ENCODE results near the gene ANKRD34B.
A peak's percentile ranks its signal among the peaks of the same experiment; 100 is the strongest.

The ANKRD34B gene

GRCh38 chr5:80569961-80570786 lies at the start of gene ANKRD34B:
Gene ANKRD34B, minus strand, starts transcription at chr5:80570280. Its CDS starts 10,261 bp downstream, at chr5:80560019.
- peak; percentile 30 to 48 for DNase-seq
- TF ChIP-seq GATA1 (IDR thresholded peaks at IDR 0.05; ENCODE audit: low read depth, low read length), result no peak
- no peak for TF ChIP-seq POLR2A (IDR thresholded peaks at IDR 0.05; ENCODE audit: low read length)

GRCh38 chr5:80619086-80619485 lies 49.0 kb upstream of the ANKRD34B start:
- TF ChIP-seq GATA1 (IDR thresholded peaks at IDR 0.05; ENCODE audit: low read depth, low read length), result no peak
- no peak for TF ChIP-seq POLR2A (IDR thresholded peaks at IDR 0.05; ENCODE audit: low read length)
- no peak for DNase-seq

- no peak for DNase-seq
- TF ChIP-seq GATA1 (IDR thresholded peaks at IDR 0.05; ENCODE audit: low read depth, low read length), result no peak
- no peak for TF ChIP-seq POLR2A (IDR thresholded peaks at IDR 0.05; ENCODE audit: low read length)
Observed at GRCh38 chr5:80618438-80618837, 48.4 kb upstream of the ANKRD34B start.

GRCh38 chr5:80615266-80615914 lies 45.3 kb upstream of the ANKRD34B start:
- TF ChIP-seq GATA1 (IDR thresholded peaks at IDR 0.05; ENCODE audit: low read depth, low read length), result no peak
- TF ChIP-seq POLR2A (IDR thresholded peaks at IDR 0.05; ENCODE audit: low read length), result no peak
- DNase-seq, result no peak

GRCh38 chr5:80609692-80610091 lies 39.6 kb upstream of the ANKRD34B start:
- no peak for TF ChIP-seq POLR2A (IDR thresholded peaks at IDR 0.05; ENCODE audit: low read length)
- TF ChIP-seq GATA1 (IDR thresholded peaks at IDR 0.05; ENCODE audit: low read depth, low read length), result no peak

GRCh38 chr5:80608731-80609130 lies 38.7 kb upstream of the ANKRD34B start:
- TF ChIP-seq GATA1 (IDR thresholded peaks at IDR 0.05; ENCODE audit: low read depth, low read length) (no peak), POLR2A (IDR thresholded peaks at IDR 0.05; ENCODE audit: low read length) (no peak)
- no peak for DNase-seq

More at GRCh38 chr5:80609692-80610091, 39.6 kb upstream of the ANKRD34B start:
- DNase-seq, result no peak

- TF ChIP-seq GATA1 (IDR thresholded peaks at IDR 0.05; ENCODE audit: low read depth, low read length), result no peak
- no peak for DNase-seq
Observed at GRCh38 chr5:80607832-80608231, 37.8 kb upstream of the ANKRD34B start.

GRCh38 chr5:80607343-80607742 lies 37.3 kb upstream of the ANKRD34B start:
- no peak for DNase-seq
- TF ChIP-seq GATA1 (IDR thresholded peaks at IDR 0.05; ENCODE audit: low read depth, low read length), result no peak
- no peak for TF ChIP-seq POLR2A (IDR thresholded peaks at IDR 0.05; ENCODE audit: low read length)

GRCh38 chr5:80600943-80601693 lies 31.0 kb upstream of the ANKRD34B start:
- TF ChIP-seq GATA1 (IDR thresholded peaks at IDR 0.05; ENCODE audit: low read depth, low read length) (no peak), POLR2A (IDR thresholded peaks at IDR 0.05; ENCODE audit: low read length) (no peak)
- DNase-seq, result no peak

- no peak for TF ChIP-seq POLR2A (IDR thresholded peaks at IDR 0.05; ENCODE audit: low read length)
- no peak for TF ChIP-seq GATA1 (IDR thresholded peaks at IDR 0.05; ENCODE audit: low read depth, low read length)
- no peak for DNase-seq
Observed at GRCh38 chr5:80597500-80597899, 27.4 kb upstream of the ANKRD34B start.

GRCh38 chr5:80594810-80595209 lies 24.7 kb upstream of the ANKRD34B start:
- TF ChIP-seq POLR2A (IDR thresholded peaks at IDR 0.05; ENCODE audit: low read length) (no peak), GATA1 (IDR thresholded peaks at IDR 0.05; ENCODE audit: low read depth, low read length) (no peak)
- DNase-seq, result no peak

- DNase-seq, result no peak
Observed at GRCh38 chr5:80592761-80593160, 22.7 kb upstream of the ANKRD34B start.

GRCh38 chr5:80592105-80592504 lies 22.0 kb upstream of the ANKRD34B start:
- DNase-seq, result no peak

More at GRCh38 chr5:80592761-80593160, 22.7 kb upstream of the ANKRD34B start:
- TF ChIP-seq POLR2A (IDR thresholded peaks at IDR 0.05; ENCODE audit: low read length) (no peak), GATA1 (IDR thresholded peaks at IDR 0.05; ENCODE audit: low read depth, low read length) (no peak)

GRCh38 chr5:80591352-80591751 lies 21.3 kb upstream of the ANKRD34B start:
- TF ChIP-seq POLR2A (IDR thresholded peaks at IDR 0.05; ENCODE audit: low read length) (no peak), GATA1 (IDR thresholded peaks at IDR 0.05; ENCODE audit: low read depth, low read length) (no peak)
- no peak for DNase-seq

More at GRCh38 chr5:80592105-80592504, 22.0 kb upstream of the ANKRD34B start:
- TF ChIP-seq GATA1 (IDR thresholded peaks at IDR 0.05; ENCODE audit: low read depth, low read length), result no peak
- no peak for TF ChIP-seq POLR2A (IDR thresholded peaks at IDR 0.05; ENCODE audit: low read length)
